GM18519 (cell line): ENCODE results near the gene SLC25A47.

Experiments
- ATAC-seq: cut with Tn5 transposase; IDR thresholded peaks from one replicate; pipeline ENCODE4 v1.9.1; 2021; ENCODE audit warnings: mild to moderate bottlenecking, moderate library complexity; ENCODE audit not compliant: unreplicated experiment, low FRiP score

Gene SLC25A47

GRCh38 chr14:100374270-100374669 is 51.1 kb downstream of the SLC25A47 start:
- ATAC-seq: no peak

GRCh38 chr14:100374876-100375265 is 51.7 kb downstream of the SLC25A47 start:
- ATAC-seq: no peak

- ATAC-seq: no peak
Observed at GRCh38 chr14:100375266-100375962, 52.3 kb downstream of the SLC25A47 start.

GRCh38 chr14:100375963-100376735 is 53.0 kb downstream of the SLC25A47 start, which contains the start of gene WDR25:
Gene WDR25, plus strand, starts transcription at chr14:100376485.
- ATAC-seq: peak; percentile 73

- no peak for ATAC-seq
Observed at GRCh38 chr14:100376751-100377171, 53.6 kb downstream of the SLC25A47 start.
